ENCODE measurements around the gene GJC3.
A peak's percentile ranks its signal among the peaks of the same experiment; 100 is the strongest.
"Not testable (repeated sequence)": the region's sequence is repeated elsewhere in the genome, so short reads cannot be mapped to it uniquely, and the experiment has no call there.

Gene GJC3, protein sequence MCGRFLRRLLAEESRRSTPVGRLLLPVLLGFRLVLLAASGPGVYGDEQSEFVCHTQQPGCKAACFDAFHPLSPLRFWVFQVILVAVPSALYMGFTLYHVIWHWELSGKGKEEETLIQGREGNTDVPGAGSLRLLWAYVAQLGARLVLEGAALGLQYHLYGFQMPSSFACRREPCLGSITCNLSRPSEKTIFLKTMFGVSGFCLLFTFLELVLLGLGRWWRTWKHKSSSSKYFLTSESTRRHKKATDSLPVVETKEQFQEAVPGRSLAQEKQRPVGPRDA

DNA sequence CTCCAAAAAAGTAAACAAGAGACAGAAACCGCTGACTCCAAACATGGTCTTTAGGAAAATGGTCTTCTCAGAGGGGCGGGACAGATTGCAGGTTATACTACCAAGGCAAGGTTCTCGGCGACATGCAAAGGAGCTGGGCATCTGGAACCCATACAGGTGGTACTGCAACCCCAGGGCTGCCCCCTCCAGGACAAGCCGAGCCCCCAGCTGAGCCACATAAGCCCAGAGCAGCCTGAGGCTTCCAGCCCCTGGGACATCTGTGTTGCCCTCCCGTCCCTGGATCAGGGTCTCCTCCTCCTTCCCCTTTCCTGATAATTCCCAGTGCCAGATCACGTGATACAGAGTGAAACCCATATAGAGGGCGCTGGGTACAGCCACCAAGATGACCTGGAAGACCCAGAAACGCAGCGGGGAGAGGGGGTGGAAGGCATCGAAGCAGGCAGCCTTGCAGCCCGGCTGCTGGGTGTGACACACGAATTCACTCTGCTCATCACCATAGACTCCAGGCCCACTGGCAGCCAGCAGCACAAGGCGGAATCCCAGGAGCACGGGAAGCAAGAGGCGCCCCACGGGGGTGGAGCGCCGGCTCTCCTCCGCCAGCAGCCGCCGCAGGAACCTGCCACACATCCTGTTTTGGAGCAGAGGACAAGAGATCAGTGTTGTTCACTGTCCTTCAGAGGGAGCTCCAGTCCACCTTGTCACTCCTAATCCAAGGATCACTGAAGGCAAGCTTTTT lies at the start of gene GJC3:
GJC3 (minus strand) TSS at position 627 of the 736 bp plus-strand sequence; CDS start at position 627, 0 bp downstream.
- peak; percentile 56 for DNase-seq

DNA sequence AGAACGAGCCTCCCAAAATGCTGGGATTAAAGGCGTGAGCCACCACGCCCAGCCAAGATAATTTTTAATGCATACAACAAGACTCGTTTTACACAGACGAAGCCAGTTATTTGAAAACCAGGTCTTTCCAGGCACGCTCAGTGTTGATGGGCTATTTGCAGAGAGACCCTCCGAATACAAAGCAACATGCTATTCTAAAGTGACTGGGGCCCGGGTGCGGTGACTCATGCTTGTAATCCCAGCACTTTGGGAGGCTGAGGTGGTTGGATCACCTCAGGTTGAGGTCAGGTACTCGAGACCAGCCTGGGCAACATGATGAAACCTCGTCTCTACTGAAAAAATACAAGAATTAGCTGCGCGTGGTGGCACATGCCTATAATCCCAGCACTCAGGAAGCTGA lies 47.2 kb upstream of the GJC3 start:
- no peak for DNase-seq

DNA sequence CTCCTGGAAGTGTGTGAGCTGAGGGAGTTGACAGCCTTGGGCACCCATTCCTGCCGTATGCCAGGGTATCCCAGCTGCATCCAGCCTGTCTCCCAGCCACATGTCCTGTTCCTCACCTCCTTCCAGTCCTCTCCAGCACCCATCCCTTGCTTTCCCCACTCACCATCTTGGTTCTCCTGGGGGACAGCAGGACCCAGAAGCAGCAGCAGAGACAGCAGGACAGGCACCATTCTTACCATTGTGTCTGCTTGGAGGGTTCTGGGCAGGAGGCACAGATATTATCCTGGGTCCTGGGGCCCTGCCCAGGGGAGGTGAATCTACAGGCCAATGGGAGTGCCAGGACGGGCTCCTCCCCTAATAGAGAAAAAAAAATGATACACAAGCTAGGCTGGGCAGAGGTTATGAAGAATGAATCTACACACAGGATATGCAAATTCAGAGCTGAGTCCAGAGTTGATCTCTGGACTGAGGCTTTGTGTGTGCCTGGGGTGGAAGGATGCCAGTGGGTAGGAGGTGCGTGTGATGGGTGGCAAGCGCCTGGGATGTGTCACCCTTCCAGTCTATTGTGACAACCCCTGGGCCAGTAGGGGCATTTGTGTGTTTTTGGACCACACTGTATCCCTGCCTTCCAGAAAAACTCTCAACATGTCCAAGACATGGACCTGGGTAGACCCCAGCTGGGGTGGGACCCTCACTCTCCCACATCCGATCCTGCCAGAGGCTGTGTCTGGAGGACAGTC lies 46.5 kb upstream of the GJC3 start, which contains the start of gene AZGP1:
AZGP1 (minus strand) TSS at position 250 of the 740 bp plus-strand sequence; CDS start at position 239, 11 bp downstream.
- no peak for DNase-seq

DNA sequence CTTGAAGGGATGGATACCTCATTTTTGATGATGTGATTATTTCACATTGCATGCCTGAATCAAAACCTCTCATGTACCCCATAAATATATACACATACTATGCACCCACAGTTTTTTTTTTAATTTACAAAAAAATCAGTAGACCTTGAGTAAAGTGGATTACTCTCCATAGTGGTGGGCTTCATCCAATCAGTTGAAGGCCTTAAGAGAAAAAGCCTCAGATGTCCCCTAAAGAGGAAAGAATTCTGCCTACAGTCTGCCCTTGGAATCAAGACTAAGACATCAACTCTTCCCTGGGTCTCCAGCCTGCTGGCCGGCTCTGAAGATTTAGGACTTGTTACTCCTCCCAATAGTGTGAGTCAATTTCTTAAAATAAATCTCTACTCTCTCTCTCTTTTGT lies 45.3 kb upstream of the GJC3 start:
- no peak for DNase-seq

DNA sequence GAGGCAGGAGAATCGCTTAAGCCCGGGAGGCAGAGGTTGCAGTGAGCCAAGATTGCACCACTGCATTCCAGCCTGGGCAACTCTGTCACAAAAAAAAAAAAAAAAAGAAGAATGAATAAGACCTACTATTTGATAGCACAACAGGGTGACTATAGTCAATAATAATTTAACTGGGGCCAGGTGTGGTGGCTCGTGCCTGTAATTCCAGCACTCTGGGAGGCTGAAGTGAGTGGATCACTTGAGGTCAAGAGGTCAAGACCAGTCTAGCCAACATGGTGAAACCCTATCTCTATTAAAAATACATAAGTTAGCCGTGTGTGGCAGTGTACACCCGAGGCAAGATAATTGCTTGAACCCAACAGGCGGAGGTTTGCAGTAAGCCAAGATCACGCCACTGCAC lies 44.4 kb upstream of the GJC3 start:
- DNase-seq, result not testable (repeated sequence)

DNA sequence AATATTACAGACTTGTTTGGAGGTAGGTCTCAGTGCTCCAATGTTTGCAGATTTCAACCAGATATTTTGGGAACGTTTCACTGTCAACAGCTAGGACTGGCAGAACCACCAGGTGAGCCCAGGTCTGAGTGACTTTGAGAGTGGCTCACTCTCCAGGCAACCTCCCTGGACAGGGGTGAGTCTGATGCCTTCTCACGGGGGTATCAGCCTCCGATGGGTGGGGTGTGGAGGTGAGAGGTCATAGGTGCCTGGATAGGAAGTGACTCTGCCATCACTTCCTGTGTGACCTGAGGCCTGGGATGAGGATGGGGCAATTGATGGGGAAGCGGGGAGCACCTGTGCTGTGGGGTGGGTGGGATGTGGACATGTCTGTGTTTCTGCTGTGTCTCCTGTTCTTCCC lies 41.8 kb upstream of the GJC3 start:
- no peak for DNase-seq

DNA sequence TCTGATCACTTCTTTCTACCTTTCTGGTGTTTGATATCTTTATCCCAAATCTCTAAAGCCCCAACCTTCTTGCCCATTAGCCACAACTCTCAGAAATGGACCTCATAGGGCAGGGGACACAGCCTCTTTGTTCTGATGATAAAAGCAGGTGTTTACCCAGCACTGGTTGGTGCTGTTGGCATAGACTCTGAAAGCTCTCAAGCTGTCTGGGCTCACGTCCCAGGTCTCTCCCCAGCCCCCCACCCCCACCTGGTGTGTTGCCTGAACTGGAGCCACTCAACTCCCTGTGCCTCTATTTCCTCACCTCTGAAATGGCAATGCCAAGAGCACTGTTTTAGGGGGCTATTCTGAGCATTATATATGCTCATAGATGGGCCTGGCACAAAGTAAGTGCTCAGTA lies 40.4 kb upstream of the GJC3 start:
- DNase-seq, result not testable (repeated sequence)

DNA sequence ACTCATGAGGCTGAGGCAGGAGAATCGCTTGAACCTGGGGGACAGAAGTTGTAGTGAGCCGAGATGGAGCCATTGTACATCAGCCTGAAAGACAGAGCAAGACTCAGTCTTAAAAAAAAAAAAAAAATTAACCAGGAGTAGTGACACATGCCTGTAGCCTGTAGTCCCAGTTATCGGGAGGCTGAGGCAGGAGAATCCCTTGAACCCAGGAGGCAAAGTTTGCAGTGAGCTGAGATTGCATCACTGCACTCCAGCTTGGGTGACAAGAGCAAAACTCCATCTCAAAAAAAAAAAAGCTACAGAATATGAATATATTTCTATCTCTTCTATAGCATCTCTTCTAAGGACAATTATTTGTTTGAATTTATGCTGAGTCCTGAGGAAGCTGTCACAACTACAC lies 39.9 kb upstream of the GJC3 start:
- no peak for DNase-seq

DNA sequence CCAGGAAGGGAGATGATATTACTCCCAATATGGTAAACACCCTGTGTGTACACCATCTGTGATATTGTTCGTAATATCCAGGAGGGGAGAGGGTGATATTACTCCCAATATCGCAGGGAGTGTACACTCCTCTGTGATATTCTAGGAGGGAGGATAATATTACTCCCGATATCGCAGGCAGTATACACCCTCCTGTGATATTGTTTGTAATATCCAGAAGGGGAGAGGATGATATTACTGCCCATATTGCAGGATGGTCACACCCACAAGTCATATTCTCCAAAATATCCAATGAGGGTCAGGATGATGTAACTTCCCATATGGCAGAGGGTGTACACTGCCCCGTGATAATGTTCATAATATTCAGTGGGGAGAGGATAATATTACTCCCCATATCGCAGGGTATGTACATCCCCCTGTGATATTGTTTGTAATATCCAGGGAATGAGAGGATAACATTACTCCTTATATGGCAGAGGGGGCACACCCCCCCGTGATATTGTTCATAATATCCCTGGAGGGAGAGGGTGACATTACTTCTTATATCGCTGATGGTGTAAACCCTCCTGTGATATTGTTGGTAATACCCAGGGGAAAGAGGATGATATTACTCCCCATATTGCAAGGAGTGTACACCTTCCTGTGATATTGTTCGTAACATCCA lies 29.3 kb upstream of the GJC3 start:
- no peak for DNase-seq

DNA sequence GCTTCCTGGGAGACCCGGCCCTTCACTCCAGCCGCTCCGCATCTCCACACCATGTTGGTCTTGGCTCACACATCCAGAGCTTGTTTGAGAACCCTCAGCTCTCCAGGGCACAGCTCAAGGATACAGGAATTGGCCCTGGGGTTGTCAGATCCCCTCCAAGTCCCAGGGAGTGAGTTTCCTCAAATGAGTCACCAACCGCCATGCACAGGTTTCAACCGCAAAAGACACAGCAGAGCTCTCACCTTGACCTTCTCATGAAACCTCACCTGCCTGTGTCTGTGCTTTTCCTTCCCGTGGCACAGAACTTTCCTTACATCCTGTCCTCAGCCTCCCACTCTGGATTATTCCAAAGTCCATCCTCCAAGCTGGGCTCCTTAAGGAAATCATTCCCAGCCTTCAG lies 25.8 kb upstream of the GJC3 start:
- DNase-seq, result no peak

DNA sequence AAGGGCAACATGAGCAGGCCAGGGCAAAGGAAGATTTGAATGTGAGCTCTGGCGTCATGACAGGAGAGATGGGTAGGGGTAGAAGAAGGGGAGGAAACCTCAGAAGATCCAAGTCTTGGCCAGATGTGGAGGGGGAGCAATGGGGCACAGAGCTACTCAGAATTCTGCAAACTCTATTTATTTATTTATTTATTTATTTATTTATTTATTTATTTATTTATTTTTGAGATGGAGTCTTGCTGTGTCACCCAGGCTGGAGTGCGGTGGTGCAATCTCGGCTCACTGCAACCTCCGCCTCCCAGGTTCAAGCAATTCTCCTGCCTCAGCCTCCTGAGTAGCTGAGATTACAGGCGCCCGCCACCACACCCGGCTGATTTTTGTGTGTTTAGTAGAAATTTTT lies 25.2 kb upstream of the GJC3 start:
- DNase-seq, result not testable (repeated sequence)

DNA sequence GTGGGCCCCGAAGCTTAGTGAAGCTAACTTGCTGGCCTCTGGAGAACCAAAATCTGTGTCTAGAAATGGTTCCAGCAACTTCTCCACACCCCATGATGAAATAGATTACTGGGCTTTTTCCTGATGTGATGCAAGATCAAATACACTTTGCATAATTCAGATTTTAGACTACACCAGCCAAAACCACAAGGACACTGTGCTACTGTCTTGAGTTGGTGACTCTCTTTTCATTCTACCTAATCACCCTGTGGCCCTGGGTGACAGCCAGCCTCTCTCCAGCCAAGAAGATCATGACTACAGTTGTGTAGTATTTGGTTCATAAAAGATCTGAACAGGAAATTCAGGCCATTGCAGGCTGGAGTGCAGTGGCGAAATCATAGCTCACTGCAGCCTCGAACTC lies 24.2 kb upstream of the GJC3 start:
- peak; percentile 28 for DNase-seq

DNA sequence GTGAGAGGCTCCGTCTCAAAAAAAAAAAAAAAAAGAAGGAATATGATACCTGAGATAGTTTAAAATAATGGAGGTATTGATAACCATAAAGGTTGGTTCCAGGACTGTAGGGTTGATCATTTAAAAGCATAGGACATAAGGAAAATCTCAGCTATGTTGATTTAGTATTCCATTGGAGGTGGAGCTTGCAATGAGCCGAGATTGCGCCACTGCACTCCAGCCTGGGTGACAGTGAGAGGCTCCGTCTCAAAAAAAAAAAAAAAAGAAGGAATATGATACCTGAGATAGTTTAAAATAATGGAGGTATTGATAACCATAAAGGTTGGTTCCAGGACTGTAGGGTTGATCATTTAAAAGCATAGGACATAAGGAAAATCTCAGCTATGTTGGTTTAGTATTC lies 23.2 kb upstream of the GJC3 start:
- not testable (repeated sequence) for DNase-seq

DNA sequence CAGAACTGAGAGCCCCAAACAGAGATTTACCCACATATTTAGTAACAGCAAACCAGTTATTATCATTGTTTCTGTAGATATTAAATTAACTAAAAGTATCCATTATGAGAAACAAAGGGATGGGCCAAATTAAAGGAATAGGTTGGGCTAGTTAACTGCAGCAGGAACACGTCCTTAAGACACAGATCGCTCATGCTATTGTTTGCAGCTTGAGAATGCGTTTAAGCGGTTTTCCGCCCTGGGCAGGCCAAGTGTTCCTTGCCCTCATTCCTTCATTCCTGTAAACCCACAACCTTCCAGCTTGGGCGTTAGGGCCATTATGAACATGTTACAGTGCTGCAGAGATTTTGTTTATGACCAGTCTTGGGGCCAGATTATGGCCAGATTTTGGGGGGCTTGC lies 21.4 kb upstream of the GJC3 start:
- not testable (repeated sequence) for DNase-seq

DNA sequence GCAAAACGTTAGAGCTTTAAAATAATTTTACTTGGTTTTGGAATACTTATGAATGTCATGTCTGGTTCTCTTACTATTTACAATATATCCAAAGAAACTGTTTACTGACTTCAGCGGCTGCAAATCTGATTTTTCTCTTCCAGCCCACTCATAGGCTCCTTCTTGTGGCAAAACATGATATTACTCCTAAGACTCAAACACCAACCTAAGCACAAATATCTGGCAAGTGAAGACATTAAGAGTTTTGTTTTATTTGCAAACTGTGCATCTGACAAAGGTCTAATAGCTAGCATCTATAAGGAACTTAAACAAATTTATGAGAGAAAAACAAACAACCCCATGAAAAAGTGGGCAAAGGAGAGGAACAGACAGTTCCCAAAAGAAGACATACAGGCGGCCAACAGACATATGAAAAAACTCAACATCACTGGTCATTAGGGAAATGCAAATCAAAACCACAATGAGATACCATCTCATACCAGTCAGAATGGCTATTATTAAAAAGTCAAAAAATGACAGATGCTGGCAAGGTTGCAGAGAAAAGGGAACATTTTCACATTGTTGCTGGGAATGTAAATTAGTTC lies 20.3 kb upstream of the GJC3 start:
- DNase-seq, result no peak

DNA sequence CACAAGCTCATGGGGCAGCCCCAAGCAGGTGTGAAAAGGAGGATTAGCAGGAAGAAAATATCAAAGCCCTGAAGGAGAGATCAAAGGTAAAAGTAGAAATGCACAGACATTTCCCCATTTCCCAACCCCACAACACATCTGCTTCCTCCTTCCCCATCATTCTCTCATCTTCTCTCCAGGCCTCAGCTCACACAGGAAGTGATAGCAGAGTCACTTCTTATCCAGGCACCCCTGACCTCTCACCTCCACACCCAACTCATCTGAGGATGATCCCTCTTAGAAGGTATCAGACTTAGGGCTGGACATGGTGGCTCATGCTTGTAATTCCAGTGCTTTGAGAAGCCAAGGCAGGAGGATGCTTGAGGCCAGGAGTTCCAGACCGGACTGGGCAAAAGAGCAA lies 18.2 kb upstream of the GJC3 start:
- DNase-seq, result no peak

DNA sequence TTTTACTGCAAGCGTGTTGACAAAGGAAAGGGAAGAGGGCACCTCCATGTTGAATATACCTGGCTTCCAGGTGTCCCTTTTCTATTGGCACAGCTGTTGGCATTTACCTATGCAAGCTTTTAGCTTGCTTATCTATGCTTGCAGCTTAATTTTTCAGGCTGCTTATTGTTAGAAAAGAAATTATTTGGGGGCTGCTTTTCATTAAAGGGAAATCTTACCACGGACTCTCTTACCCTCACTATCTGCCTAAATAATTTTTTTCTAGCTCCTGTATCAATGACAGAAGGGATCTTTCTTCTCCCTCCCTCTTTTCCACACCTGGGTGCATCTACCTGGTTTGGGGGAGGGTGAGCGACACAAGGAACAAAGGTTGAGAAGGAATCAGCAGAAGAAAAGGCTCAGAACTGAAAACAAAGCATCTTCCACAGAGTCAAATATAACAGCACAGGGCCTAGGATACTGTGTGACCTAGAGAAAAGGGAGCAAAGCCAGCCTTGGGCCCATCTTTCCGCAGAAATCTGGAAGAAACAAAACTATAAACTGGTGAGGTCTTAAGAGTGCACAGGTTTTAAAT lies 15.2 kb upstream of the GJC3 start:
- no peak for DNase-seq

DNA sequence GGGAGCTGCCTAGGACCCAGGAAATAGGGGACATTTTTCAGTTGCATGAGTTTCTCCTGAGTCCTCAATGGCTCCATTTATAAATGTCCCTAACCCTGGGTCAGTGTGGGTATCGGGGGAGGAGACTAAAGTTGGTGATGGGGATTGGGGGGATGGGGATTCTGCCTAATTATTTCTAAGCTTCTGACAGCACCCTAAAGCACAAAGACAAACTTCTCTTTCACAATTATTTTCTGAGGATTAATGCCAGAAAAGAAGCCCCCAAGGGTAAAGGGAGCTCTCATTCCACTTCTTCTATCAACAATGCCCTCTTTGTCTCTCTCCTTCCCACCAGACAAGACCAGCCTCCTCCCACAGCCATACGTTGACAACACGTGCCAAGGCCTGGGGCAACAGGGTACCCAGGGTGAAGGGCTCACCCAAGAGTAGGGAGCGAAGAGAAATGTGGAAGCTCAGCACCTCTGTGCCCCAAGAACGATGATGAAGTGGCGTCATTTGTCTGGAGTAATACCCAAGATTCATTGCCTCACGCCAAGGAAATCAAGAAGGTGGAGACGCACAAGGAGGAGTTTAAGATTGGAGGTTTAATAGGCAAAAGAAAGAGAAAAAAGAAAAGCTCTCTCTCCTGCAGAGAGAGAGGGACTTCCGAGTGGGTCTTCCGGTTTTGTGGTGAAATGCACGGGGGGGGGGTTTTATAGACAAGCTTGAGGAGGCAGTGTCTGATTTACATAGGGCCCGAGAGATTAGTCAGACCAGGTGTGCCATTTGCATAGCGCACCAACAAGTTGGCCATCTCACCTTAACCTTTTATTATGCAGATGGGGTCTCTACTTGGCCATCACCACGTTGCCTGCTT lies 14.4 kb upstream of the GJC3 start:
- no peak for DNase-seq

DNA sequence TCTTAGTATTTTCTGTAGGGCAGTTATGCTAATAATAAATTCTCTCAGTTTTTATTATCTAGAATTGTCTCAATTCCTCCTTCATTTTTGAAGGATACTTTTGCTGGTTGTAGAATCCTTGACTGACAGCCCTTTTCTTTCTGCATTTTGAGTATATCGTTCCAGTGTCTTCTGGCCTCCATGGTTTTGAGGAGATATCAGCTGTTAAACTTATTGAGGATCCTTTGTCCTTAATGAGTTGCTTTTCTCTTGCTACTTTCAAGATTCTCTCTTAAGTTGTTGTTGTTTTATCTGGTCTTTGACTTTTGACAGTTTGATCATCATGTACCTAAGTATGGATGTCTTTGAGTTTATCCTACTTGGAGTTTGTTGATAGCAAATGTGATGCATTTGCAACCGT lies 8.9 kb upstream of the GJC3 start:
- no peak for DNase-seq

DNA sequence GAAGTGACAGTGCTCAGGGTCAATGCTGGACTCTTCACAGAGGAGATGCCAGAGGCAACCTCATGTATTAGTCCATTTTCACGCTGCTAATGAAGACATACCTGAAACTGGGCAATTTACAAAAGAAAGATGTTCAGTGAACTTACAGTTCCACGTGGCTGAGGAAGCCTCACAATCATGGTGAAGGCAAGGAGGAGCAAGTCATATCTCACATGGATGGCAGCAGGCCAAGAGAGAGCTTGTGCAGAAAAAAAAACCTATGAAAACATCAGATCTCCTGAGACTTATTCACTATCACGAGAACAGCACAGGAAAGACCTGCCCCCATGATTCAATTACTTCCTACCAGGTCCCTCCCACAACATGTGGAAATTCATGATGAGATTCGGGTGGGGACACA lies 5.6 kb upstream of the GJC3 start:
- peak; percentile 23 for DNase-seq

DNA sequence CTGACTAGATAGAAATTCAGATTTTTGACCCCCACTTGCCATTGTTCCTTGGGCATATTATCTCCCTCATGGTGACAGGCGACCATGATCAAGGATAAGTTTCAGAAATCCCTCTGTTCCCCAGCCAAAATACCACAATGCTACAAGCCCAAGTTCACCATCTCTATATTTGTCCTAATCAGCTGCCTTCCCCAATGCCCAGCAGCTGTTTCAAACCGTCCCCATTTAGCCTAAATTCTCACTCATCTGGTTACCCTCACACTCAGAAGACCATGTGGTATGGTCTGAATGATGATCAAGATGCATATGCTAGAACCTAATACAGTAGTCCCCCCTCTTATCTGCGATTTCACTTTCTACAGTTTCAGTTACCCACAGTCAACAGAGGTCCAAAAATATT lies 956 bp upstream of the GJC3 start:
- no peak for DNase-seq

DNA sequence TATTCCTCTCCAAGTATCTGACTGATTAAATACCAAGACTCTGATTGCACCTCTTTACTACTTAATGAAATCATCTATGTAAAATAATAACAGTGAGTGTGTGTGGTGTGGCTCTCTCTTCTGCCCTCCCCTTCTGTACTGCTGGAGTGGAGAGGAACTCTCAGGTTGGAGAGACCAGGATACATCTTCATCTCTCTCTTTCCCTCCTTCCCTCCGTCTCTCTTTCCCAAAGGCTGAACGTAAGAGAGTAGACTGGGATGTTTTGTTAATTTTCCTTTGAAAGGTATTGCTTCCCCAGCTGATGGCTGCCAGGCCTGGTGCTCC lies 272 bp upstream of the GJC3 start:
- no peak for DNase-seq
